ENCODE results near the gene DOCK3. TPM values are rescaled to one million over a fixed set of nuclear protein-coding genes. Genes with fewer than 3 reads are reported as not detected.

DOCK3 gene
- polyA plus RNA-seq, 1 donor from 2014 or later: 15.6 TPM

DNA sequence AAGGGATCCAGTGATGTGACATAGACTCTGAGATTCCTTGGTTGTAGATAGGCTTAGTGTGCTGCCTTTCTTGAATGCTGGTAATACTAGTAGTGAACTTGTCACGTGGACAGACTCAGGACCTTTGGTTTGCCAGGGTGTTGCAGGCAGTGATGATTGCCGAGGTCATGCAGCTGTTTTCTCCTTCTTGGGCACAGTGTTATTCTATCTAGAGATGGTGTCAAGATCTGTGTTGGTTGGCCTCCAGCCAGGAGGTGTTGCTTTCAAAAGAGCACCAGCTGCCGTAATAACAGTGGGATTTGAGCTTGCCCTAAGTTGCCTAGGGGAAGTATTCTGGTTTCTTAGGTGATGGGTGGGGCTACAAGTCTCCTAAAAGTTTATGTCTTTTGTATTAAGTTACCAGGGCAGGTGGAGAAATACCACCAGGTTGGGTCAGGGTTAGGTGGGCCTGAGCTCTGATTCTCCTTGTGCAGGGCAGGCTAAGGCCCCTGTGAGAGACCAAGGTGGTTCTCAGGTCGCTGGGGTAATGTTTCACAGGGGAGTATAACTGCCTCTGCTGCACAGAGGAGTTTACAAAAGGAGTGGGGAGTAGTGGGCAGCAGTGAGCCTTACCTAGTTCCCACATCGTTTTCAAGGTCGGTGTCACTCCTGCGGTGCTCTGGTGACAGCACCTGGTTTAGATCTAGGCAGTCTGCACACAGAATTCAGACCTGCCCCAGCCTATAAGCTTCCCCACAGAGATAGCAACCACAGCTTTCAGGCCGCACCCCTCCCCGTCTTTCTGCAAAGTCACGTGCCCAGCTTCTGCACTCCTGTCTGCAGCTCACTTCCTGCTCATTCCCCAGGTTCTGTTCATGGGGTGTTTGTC is 350.3 kb downstream of the DOCK3 start:
- TF ChIP-seq CTCF (IDR thresholded peaks at IDR 0.05; ENCODE audit: poor library complexity, severe bottlenecking) (no peak), RAD21 (conservative IDR thresholded peaks at IDR 0.05) (no peak), MXI1 (conservative IDR thresholded peaks at IDR 0.05; ENCODE audit: poor library complexity, severe bottlenecking) (no peak), TAF1 (IDR thresholded peaks at IDR 0.05; ENCODE audit: low read depth) (no peak), POLR2AphosphoS5 (IDR thresholded peaks at IDR 0.05) (no peak)
- peaks cover 7% of the 10 kb centered on the region for H3K79me2 ChIP-seq (replicated peaks; ENCODE audit: insufficient read depth, low read length)
- no peaks in the 10 kb centered on the region for H3F3A ChIP-seq (ENCODE audit: insufficient read depth, low read length, poor library complexity, severe bottlenecking)
- H3K27ac ChIP-seq (ENCODE audit: low read length): no peak overlapping the region
- H3K9me2 ChIP-seq (ENCODE audit: insufficient read depth, low read length): no peaks in the 10 kb centered on the region
- H4K20me1 ChIP-seq (ENCODE audit: insufficient read depth): no peaks in the 10 kb centered on the region
- no peaks in the 10 kb centered on the region for H3K27me3 ChIP-seq (ENCODE audit: insufficient read depth, low read depth, low read length)
- no peak overlapping the region for H2AFZ ChIP-seq (ENCODE audit: low read depth, low read length)
- no peaks in the 10 kb centered on the region for H3K36me3 ChIP-seq (ENCODE audit: insufficient read depth, low read length)
- no peak overlapping the region for H3K4me2 ChIP-seq (ENCODE audit: low read length)
- no peak overlapping the region for H3K9ac ChIP-seq (ENCODE audit: low read length)
- H3K9me3 ChIP-seq (ENCODE audit: low read length): peaks cover 4% of the 10 kb centered on the region
- H3K4me3 ChIP-seq (ENCODE audit: low read length): no peak overlapping the region

GRCh38 chr3:51031666-51032065 is 356.9 kb downstream of the DOCK3 start:
- no peaks in the 10 kb centered on the region for H3K9me3 ChIP-seq (ENCODE audit: low read length)
- H3K79me2 ChIP-seq (replicated peaks; ENCODE audit: insufficient read depth, low read length): peaks cover 7% of the 10 kb centered on the region
- no peak overlapping the region for H2AFZ ChIP-seq (ENCODE audit: low read depth, low read length)
- H3K27ac ChIP-seq (ENCODE audit: low read length): no peak overlapping the region
- no peak overlapping the region for H3K9ac ChIP-seq (ENCODE audit: low read length)
- no peak overlapping the region for H3K4me2 ChIP-seq (ENCODE audit: low read length)
- no peaks in the 10 kb centered on the region for H4K20me1 ChIP-seq (ENCODE audit: insufficient read depth)
- no peaks in the 10 kb centered on the region for H3K27me3 ChIP-seq (ENCODE audit: insufficient read depth, low read depth, low read length)
- H3K4me3 ChIP-seq (ENCODE audit: low read length): no peak overlapping the region
- no peaks in the 10 kb centered on the region for H3K9me2 ChIP-seq (ENCODE audit: insufficient read depth, low read length)
- H3F3A ChIP-seq (ENCODE audit: insufficient read depth, low read length, poor library complexity, severe bottlenecking): no peaks in the 10 kb centered on the region
- no peak for TF ChIP-seq CTCF (IDR thresholded peaks at IDR 0.05; ENCODE audit: poor library complexity, severe bottlenecking)
- no peak for TF ChIP-seq MXI1 (conservative IDR thresholded peaks at IDR 0.05; ENCODE audit: poor library complexity, severe bottlenecking)
- TF ChIP-seq, protein P1, sequence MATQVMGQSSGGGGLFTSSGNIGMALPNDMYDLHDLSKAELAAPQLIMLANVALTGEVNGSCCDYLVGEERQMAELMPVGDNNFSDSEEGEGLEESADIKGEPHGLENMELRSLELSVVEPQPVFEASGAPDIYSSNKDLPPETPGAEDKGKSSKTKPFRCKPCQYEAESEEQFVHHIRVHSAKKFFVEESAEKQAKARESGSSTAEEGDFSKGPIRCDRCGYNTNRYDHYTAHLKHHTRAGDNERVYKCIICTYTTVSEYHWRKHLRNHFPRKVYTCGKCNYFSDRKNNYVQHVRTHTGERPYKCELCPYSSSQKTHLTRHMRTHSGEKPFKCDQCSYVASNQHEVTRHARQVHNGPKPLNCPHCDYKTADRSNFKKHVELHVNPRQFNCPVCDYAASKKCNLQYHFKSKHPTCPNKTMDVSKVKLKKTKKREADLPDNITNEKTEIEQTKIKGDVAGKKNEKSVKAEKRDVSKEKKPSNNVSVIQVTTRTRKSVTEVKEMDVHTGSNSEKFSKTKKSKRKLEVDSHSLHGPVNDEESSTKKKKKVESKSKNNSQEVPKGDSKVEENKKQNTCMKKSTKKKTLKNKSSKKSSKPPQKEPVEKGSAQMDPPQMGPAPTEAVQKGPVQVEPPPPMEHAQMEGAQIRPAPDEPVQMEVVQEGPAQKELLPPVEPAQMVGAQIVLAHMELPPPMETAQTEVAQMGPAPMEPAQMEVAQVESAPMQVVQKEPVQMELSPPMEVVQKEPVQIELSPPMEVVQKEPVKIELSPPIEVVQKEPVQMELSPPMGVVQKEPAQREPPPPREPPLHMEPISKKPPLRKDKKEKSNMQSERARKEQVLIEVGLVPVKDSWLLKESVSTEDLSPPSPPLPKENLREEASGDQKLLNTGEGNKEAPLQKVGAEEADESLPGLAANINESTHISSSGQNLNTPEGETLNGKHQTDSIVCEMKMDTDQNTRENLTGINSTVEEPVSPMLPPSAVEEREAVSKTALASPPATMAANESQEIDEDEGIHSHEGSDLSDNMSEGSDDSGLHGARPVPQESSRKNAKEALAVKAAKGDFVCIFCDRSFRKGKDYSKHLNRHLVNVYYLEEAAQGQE (IDR thresholded peaks at IDR 0.05; ENCODE audit: borderline replicate concordance): no peak
- TF ChIP-seq EP300 (conservative IDR thresholded peaks at IDR 0.05; ENCODE audit: poor library complexity, severe bottlenecking): no peak
- no peak for TF ChIP-seq POLR2AphosphoS5 (IDR thresholded peaks at IDR 0.05)
- no peaks in the 10 kb centered on the region for H3K36me3 ChIP-seq (ENCODE audit: insufficient read depth, low read length)

Data from neural cell (in vitro differentiated cells).